NCI-H2081 treated with DMSO at 0.1 percent for 48 hours (cell line): Measurements from ENCODE around the gene SLC25A48.
"Not testable (repeated sequence)": the region's sequence is repeated elsewhere in the genome, so short reads cannot be mapped to it uniquely, and the experiment has no call there.

Experiments
- DNase-seq: peaks from one replicate; lab custom pipeline; 2025; lab: John Stamatoyannopoulos, UW

Gene SLC25A48

GRCh38 chr5:135857630-135858311 is 23.3 kb downstream of the SLC25A48 start:
- DNase-seq: no peak

- not testable (repeated sequence) for DNase-seq
These were observed 24.7 kb downstream of the SLC25A48 start for GRCh38 chr5:135859186-135859585.

DNA sequence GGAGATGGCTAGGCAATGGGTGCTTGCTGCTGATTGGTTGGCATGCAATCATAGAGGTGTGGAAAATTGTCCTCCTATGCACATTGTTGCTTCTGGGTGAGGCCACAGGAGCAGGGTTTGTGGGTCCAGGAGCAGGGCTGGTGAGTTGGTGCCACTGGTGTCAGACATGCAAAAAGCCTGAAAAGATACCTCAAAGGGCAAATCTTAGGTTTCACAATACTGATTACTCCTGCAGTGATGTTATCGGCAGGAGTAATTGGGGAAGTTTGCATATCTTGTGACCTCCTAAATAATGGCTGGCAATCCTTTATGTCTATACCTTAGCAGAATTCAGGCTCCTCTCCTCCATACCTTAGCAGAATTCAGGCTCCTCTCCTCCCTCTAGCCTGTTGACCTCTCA is 25.2 kb downstream of the SLC25A48 start:
- no peak for DNase-seq

DNA sequence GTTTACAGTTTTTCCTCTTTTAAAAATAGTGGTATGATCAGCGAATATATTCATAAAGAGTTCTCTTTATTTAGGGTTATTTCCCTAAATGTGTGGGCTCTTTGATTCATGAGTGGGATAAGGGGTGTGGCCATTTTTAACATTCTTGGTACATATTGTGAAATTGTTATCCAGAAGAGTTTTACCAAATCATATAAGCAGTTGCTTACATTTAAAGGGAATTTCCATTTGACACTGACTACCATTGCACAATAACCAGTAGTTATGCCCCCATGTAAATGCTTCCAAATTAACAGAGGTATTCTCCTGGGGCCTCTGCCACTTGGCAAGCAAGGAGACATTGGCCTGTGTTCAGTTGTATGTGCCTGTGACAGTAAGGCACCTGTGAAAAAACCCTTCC is 27.2 kb downstream of the SLC25A48 start:
- no peak for DNase-seq

- DNase-seq: no peak
These were observed 27.6 kb downstream of the SLC25A48 start for GRCh38 chr5:135862086-135862485.

DNA sequence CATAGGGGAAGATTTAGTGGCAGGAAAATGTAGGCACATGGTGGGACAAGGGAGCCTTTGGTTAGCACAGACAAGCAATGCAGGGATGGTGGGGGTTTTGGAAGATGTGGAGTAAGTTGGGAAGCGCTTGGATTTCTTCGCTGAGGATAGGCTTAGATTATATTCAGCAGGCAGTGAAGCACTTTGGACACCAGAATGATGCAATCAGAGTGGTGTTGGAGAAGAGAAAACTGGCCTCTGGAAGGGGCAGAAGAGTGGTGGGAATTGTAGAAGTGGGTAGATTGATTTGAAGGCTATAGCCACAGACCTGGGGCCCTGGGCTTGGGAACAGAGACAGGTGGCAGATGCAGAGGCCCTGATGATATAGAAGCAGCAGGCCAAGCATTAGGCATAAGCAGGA is 28.3 kb downstream of the SLC25A48 start:
- DNase-seq: no peak

GRCh38 chr5:135864503-135865435 is 30.3 kb downstream of the SLC25A48 start:
- DNase-seq: no peak

GRCh38 chr5:135866016-135866415 is 31.6 kb downstream of the SLC25A48 start:
- DNase-seq: no peak

DNA sequence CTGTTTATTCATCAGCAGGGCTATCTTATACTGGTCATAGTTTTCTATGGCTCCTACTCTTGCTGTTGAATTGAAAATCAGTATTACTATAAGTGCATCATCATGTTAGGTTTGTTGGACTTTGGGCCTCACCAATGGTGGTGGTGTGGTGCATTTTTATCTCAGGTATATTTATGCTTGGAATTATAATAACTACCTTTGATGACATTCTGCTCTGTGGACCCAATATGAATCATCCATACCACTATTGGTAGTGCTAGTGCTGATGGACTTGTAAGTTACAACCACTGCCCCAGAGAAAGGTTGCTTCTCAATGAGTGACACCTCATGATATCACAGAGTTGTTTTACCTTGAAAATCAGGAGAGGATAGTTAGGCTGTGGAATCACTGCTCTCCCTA is 33.1 kb downstream of the SLC25A48 start:
- no peak for DNase-seq

- no peak for DNase-seq
These were observed 34.2 kb downstream of the SLC25A48 start for GRCh38 chr5:135868681-135869080.

- DNase-seq: no peak
These were observed 34.8 kb downstream of the SLC25A48 start for GRCh38 chr5:135869276-135869675.

GRCh38 chr5:135869935-135870334 is 35.5 kb downstream of the SLC25A48 start:
- no peak for DNase-seq

DNA sequence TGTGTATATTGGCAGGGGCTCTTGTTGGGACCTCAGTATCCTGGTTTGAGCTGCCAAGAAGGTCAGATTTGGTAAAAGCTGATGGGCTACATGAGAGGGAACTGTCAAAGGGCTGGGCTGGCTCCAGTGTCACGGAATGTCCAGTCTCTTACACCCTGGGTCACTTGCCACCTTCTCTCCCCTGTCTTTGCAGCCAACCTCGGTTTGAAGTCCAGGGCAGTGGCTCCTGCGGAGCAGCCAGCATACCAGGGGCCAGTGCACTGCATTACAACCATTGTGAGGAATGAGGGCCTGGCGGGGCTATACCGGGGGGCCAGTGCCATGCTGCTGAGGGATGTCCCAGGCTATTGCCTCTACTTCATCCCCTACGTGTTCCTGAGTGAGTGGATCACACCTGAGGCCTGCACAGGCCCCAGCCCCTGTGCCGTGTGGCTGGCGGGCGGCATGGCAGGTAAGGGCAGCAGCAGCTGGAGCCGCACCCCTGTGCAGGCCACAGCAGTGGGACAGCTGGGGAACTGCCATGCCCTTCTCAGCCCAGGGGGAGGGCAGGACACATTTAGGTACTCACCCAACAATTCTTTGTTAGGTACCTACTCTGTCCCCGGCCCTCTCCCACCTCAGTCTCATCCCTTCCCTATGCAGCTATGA is 36.9 kb downstream of the SLC25A48 start:
- no peak for DNase-seq

GRCh38 chr5:135873831-135874230 is 39.4 kb downstream of the SLC25A48 start:
- DNase-seq: no peak

GRCh38 chr5:135874461-135874860 is 40.0 kb downstream of the SLC25A48 start:
- no peak for DNase-seq

DNA sequence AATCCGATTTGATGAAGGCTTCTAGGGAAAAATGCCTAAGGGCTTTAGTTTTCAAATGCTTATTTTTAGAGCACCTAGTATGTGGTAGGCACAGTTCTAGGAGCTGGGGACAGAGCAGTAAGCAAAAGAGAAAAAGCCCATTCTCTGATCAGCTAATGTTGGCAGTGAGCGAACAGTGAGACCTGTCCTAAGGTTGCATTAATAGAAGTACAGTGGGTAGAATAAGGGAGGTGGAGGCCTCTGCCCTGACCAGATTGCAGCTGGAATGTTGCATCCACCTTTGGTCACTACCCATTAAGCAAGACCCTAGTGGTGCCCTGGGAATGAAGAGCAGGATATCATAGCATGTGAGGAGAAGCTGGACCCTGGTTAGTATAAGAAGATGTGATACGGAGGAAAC is 41.1 kb downstream of the SLC25A48 start:
- DNase-seq: no peak

DNA sequence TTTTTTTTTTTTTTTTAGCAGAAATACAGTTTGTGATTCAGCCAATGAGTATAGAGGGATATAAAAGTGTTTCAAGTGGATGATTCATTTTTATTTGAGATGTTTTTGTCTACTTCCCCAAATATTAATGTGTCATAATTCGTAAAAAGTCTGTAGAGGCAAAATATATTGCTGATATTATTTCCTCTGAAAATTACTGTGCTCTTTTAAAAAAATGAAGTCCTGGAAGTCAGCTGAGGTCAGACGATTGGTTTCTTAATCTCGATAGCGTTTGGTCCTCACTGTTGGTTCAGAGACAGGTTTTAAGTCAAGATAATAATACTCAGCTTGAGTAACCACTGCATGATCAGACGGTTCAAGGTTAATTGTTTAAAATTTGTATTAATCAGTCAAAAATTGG is 41.7 kb downstream of the SLC25A48 start:
- DNase-seq: no peak

DNA sequence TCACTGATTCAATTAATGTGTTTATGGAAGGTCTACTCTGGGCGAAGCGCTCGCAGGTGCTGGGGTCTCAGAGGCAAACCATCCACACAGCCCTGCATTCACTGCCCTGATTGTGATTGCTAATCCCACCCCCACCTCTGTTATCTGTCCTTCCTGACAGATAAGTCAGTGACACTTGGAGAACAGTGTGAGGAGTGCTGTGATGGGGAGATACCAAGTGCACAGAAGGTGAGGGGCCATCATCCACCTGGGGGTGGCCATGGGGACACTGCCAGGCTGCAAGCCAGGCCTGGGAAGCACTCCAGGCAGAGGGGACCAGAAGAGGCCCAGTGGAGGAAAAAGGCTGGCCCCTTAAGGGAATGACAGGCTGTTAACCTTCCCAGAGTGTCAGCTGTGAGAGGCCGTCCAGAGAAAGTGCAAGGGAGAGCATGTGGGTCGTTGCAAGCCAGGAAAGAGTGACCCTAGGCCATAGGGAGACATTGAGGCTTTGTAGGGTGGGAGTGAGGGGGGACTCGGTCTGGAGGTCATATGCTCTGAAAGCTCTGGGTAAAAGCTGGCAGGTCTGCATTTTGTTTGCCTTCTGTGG is 43.2 kb downstream of the SLC25A48 start:
- DNase-seq: no peak

DNA sequence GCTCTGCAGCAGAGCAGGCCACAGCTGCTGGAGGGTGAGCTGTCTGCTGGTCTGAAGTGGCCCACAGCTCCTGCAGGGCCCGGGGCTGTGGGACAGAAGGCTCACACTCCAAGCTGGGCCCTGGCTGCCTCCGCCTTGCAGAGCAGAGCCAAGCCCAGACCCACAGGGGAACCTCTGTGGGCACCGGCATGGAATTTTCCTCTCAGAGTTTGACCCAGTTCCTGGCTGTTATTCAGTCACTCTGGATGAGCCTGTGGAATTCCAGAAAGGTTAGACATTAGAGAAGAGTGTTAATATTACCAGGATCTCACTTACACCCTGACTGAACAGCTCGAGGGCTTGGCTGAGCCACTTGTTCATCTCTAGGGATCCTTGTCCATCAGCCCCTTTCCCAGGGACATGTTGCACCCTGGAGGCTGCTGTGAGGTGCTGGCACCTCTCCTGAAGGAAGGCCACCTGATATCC is 43.7 kb downstream of the SLC25A48 start:
- no peak for DNase-seq

DNA sequence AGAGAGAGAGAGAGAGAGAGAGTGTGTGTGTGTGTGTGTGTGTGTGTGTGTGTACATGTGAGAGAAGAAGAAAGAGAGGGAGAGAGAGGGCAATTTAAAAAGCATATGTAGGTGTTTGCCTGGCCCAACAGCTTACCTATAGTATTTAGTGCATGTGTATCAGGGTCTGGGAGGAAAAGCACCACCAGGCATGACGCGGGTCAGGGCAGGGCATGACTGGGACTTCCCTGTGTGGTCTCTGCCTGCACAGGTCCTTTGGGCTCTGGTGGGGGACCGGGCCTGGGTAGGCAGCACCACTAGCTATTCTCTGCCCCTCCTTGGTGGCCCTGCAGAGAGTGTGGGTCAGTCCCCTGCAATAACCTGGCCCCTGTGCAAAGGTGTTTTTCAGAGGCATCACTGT is 45.1 kb downstream of the SLC25A48 start:
- no peak for DNase-seq

- DNase-seq: no peak
These were observed 45.8 kb downstream of the SLC25A48 start for GRCh38 chr5:135880278-135880677.

DNA sequence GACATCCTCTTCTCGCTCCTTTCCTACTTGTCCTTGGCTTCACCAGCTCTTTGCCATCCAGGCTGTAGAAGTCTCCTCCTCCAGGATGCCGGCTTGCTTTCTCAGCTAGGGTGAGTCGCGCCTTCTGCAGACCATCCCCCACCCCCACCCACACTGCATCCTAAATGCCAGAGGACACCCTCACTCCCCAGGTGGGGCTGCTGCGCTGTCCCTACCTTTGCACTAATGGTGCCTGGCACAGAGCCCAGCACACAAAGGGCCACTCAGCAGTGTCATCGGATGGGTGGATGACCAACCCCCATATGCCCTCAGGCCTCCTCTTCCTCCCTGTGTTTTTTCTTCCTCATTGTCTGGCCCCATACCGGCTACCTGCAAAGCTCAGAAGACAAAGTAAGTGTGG is 46.3 kb downstream of the SLC25A48 start:
- no peak for DNase-seq
